ENCODE results near the gene TTLL9.

The TTLL9 gene

DNA sequence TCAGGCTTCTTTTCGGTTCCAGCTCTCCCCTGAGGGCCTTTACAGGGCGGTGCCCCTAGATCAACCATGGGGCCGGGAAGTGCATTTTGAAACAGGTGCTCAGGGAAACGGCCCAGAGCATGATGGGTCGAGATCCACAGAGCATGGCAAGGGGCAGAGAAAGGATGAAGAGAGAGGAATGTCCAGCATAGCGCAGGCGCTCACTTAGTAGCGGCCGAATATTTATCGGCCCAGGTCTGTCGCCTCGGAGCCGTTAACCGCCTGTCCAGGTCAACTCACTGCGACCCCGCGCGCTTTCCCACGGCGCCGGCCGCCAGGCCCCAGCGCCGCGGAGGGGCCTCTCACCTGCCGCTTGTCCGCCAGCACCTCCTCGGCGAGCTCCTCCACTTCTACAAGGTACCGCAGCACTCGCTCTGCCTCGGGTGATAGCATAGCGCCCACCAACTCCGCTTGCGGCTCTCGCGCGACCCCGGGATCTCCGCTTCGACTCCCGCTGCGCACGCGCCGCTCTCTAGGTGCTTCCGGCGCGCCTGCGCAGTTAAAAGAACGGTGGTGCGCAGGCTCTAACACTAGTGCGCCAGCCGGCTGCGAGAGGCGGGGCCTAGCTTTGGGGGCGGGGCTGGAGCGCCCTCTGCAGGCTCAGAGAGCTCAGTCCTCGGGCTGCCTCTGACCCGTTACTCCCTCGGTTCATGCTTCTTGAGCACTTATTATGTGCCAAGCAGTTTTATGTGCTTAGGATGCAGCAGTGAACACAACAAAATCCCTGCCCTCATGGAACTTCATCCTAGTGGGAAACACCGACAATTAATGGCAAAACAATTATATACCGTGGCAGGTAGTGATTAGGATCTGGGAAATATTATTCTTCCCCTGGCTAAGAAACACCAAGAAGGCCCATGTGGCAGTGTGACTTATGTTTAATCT is 81.4 kb downstream of the TTLL9 start, which contains the start of gene PDRG1:
Gene PDRG1, minus strand, starts transcription at position 517 of the 924 bp plus-strand sequence. Its CDS starts 85 bp downstream, at position 432.
- peak; percentile 94 for DNase-seq

- DNase-seq, result no peak
These were observed 83.2 kb downstream of the TTLL9 start for GRCh38 chr20:31953556-31954148.

- DNase-seq, result no peak
These were observed 84.1 kb downstream of the TTLL9 start for GRCh38 chr20:31954500-31954899.

DNA sequence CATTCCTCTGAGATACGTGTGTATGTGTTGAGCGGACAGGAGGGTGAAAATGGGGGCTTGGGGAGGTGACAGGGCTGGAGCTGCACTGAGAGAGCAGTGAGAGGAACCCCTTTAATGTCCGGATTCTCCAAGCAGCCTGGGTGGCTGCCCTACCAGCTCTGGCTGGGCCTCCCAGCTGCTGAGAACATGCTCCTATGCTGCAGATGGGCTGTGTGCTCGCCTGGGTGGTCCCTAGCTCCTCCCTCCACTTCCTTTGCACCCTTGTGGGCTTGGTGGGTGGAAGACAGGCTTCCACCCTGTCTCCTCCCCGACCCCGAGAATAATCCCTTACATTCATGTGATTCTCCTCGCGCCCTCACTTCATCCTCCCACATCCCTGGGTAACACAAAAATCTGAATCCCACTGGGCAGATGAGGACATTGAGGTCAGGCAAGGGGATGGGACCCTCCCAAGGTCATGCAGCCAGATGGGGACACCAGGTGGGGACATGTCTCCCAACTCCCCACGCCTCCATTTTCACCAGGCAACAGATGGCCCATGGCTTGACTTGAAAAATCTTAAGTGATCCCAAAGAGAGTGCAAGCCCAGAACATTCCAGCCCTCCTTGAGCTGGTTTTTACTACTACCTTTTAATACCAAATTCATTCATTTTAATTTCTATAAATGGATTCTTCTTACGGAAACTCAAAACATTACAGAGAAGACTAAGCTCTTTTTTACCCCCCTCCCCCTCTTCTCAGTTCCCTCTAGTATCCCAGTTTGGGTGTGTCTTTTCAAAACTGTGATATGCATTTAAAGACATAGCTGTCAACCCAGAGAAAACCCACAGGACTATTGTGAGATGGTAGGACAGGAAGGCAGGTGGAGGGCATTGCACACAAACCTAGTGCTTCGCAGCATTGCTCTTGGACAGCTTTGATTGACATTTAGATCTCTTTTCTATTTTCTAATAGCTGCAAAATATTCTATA is 86.4 kb downstream of the TTLL9 start:
- DNase-seq, result no peak

- DNase-seq, result no peak
These were observed 92.3 kb downstream of the TTLL9 start for GRCh38 chr20:31962761-31963160.

DNA sequence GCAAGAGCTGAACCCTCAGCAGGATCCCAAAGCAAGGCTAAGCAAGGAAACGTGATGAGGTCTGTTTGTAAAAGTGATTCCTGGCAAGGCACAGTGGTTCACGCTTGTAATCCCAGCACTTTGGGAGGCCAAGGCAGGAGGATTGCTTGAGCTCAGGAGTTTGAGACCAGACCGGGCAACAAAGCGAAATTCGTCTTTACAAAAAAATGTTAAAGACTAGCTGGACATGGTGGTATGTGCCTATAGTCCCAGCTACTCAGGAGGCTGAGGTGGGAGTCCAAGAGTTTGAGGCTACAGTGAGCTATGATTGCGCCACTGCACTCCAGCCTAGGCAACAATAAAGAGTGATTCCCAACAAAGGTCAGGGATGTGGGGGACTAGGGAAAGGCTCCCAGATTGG is 93.5 kb downstream of the TTLL9 start:
- no peak for DNase-seq

- no peak for DNase-seq
These were observed 96.7 kb downstream of the TTLL9 start for GRCh38 chr20:31966991-31967655.

GRCh38 chr20:31967830-31968249 is 97.4 kb downstream of the TTLL9 start, which contains the start of gene XKR7:
Gene XKR7 (plus strand): TSS chr20:31968151. CDS start chr20:31968176, 25 bp downstream.
- no peak for DNase-seq

DNA sequence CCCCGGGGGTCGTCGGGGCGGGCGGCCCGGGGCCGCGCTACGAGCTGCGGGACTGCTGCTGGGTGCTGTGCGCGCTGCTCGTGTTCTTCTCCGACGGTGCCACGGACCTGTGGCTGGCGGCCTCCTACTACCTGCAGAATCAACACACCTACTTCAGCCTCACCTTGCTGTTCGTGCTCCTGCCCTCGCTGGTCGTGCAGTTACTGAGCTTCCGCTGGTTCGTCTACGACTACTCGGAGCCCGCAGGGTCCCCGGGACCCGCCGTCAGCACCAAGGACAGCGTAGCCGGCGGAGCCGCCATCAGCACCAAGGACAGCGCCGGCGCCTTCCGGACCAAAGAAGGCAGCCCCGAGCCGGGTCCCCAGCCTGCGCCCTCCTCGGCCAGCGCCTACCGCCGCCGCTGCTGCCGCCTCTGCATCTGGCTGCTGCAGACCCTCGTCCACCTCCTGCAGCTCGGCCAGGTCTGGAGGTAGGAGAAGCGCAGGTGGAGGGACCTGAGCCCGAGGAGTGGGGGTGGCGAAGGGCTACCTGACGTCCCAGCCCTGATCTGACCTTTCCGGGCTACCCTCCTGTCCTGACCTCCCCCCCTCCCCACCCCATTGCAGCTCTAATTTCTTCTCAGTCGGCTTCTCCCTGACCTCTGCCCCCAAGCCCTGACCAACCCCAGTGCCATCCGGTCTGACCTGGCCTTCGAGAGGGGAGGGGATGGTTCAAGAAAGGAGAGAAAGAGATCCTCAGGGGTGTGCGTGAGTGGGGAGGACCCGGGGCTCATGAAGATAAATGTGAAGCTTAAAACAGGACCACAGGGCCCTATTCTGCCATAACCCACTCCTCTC is 98.1 kb downstream of the TTLL9 start:
- DNase-seq, result peak; percentile 63

DNA sequence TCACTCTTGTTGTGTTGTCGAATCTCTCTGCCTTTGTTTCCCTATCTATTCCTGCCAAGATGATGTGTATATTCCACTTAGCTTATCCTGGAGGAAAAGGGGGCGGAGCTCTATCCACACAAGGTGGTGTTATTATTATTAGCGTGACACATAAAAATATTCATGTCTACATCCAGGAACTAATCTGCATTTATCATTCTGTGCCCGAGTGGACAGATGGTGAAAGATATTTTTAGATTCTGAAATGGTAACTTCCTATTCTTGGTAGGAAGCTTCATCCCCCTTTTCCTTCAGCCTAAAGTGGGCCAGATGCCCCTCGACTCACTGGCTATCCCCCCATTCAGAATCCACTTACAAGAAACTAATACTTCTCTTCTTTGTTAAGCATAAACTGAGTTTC is 99.6 kb downstream of the TTLL9 start:
- no peak for DNase-seq

GRCh38 chr20:31972471-31973021 is 102.1 kb downstream of the TTLL9 start:
- DNase-seq, result no peak

DNA sequence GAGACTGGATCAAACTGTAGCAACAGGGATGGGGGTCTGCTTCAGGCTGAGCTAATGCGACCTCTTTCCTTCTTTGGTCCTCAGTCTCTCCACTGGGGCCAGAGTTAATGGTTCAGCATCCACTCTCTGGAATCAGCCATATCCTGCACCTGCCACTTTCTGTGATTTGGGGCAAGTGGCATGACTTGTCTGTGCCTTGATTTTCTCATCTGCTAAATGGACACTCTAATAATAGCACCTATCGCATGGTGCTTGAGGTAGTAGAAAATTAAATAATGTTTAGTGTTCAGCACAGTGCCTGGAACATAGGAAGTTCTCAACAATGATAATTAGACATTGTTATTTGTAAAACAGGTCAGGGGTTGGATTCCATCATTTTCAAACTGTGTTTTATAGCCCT is 103.9 kb downstream of the TTLL9 start:
- DNase-seq, result no peak

DNA sequence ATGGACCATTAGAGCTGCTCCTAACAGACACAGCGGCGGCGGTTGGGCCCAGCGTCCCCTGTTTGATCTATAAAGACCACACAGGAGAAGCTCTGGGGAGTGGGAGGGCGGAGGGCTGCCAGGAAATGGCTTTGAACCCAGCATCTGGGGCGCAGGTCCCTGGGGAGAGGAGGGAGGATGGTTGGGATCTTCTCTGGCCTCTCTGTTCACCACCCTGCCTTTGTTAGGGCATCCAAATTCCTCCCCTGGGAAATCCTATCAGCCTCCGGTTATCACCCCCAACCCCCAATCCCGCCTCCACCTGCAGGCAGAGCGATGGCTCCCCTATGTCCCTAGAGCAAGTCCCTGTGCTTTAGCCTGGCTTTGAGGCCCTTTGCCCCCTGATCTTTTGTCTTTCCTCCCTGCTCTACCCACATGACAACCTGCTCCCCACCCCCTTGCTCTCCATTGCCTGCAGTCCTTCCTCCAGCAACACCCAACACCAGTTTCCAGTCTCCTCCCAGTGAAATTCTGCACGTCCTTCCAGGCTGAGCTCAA is 104.6 kb downstream of the TTLL9 start:
- no peak for DNase-seq

GRCh38 chr20:31975874-31976273 is 105.4 kb downstream of the TTLL9 start:
- DNase-seq, result no peak

GRCh38 chr20:31977080-31977479 is 106.6 kb downstream of the TTLL9 start:
- DNase-seq, result no peak

- DNase-seq, result no peak
These were observed 109.4 kb downstream of the TTLL9 start for GRCh38 chr20:31979713-31980426.

GRCh38 chr20:31981784-31982183 is 111.3 kb downstream of the TTLL9 start:
- DNase-seq, result no peak

- no peak for DNase-seq
These were observed 114.6 kb downstream of the TTLL9 start for GRCh38 chr20:31984981-31985471.

GRCh38 chr20:31987744-31988143 is 117.3 kb downstream of the TTLL9 start:
- DNase-seq, result no peak

All from midbrain (tissue), 1 donor.